NCI-H345 (cell line): ENCODE results near the gene POP7.

ENCODE experiments used
- DNase-seq: peaks from one replicate; lab custom pipeline; 2025; lab: John Stamatoyannopoulos, UW

The POP7 gene

DNA sequence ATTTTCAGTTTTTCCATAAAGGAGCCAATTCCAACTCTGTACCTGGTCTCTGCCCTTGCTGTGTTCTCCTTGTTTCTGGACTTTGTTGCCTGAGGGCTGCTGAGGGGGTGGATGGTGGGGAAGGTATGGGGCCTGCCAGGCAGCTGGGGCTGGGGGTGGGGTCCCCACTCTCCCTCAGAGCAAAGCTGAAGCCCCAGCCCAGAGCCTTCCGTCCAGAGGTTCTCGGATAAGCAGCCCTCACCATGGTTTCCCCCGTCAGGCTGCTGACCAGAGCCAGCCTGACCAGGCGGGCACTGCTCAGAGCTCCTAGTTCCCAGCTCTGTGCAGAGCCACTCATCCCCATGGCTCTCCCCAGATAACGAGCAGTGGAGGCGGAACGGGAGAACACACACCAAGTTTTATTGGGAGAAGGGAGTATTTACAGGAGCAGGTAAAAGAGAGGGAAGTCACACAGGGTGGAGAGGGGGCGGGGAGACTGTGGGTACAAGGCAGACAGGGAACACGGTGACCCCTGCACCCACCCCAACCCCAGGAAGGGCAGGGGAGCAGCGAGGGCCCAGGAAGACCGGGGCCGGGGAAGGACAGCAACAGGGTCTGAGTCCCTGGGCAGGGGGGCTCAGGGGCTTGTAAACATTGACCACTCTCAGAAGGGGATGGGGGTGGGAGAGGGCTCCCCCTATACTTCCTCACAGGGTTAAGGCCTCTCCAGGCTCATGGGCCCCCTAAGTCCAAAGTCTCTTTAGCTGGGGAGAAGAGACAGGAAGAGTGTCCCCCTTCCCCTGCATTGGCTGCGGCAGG, 26.6 kb upstream of the POP7 start:
- DNase-seq = no peak

DNA sequence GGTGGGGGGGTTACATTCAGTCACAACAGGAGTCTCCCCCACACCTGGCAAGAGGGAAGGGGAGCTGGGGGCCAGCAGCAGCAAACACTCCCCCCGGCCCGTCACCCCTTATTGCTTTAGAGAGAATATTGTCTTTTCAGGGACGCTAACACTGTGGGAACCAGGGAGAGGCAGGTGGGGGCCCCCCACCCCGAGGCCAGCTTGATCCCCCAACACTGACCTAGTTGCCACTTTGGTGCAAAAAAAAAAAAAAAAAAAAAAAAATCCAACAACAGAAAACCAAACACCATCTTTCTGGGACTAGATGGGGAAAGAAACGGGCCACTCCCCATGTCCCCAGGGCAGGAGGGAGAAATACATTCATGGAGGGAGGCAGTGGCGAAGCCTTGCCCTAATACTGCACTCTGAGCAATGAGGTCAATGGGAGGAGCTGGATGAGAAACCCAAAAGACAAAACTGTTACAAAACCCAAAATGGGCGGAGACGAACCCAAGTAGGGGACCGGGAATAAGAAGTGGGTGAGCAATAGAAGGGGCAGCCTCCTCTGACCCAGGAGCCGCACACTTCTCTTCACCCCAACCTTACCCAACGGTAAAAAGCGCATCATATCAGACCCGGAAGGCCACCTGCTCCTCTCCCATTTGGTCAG, 25.9 kb upstream of the POP7 start:
- no peak for DNase-seq

DNA sequence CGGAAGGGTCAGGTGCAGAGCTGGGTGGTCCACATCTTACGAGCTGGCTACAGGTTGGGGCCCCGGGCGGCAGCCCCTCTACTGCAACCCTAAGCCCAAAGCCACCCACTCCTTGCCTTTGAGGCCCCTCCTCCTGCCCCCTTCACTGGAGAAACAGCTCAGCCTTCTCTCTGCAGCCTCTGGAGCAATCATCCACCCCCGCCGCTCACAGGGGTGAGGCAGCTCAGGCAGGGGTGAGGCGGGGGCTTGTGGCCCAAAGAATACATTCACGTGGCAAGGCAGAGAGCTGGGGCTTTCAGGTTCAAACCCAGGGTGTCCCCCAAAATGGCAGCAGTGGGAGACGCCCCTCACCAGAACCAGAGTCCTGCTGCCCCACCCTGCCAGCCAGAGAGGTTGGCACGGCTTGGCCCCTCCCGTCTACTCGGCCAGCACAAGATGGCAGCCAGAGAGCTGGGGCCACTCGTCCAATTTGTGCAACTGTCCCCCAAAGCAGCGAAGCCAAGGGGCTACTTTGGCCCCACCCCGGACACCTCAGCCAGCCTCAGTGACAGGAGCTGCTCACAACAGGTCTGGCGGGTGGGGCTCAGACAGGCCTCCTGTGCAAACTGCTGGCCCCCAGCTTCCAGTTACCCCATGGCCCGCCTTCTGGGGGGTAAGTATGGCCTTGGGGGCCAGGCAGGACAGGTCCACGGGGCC, 25.2 kb upstream of the POP7 start:
- no peak for DNase-seq

DNA sequence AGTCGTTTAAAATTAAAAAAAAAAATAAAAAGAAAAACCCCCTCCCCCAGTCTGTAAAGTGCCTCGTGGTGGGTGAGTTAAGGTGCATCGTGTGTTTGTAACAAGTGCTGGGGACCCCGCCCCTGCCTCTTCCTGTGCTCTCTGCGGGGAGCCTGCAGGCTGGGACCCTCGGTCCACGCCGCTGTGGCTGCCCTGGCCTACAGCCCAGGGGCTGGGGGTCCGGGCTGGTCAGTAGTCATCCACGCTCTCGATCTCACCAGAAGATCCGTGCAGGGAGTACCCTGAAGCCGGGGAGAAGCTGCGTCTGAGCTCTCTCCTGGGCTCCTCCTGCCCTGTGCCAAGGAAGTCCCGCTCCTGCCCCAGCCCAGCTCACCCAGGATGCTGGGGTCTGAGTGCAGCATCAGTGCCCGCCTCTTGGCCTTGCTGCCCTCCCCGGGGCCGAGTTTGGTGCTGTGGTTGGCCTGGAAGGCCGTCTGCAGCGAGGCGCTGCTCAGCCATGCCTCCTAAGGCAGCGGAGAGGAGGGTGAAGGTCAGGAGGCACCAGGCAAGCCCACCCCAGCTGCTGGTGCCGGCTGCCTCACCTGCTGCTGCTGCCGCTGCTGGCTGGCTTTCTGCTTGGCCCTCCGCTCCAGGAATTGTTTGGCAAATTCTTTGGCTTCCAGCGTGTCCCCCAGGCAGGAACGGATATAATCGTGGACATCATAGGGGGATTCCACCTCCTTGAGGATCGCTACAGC, 24.3 kb upstream of the POP7 start:
- DNase-seq = no peak

DNA sequence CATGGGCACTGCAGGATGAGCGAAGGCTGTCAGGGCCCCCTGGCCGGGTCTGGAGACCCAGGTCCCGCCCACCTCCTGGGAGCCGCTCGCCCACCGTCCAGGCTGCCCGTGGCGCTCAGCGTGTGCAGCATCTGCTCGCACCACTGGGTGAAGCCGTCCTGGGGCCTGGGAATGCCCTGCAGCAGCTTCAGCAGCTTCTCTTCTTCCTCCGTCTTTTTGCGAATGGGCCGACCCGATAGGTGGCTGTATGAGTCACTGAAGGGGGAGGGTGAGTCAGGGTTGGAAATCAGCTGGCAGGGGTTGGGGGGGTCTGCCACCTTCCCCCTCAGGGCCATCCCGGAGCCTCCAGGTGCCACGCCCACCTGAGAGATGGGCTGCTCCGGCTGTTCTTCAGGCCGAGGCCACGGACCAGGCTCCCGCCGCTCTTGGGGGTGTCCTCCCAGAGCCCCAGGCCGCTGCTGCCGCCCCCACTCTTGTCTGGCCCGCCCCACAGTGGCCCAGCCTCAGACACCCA, 23.6 kb upstream of the POP7 start:
- DNase-seq = no peak

DNA sequence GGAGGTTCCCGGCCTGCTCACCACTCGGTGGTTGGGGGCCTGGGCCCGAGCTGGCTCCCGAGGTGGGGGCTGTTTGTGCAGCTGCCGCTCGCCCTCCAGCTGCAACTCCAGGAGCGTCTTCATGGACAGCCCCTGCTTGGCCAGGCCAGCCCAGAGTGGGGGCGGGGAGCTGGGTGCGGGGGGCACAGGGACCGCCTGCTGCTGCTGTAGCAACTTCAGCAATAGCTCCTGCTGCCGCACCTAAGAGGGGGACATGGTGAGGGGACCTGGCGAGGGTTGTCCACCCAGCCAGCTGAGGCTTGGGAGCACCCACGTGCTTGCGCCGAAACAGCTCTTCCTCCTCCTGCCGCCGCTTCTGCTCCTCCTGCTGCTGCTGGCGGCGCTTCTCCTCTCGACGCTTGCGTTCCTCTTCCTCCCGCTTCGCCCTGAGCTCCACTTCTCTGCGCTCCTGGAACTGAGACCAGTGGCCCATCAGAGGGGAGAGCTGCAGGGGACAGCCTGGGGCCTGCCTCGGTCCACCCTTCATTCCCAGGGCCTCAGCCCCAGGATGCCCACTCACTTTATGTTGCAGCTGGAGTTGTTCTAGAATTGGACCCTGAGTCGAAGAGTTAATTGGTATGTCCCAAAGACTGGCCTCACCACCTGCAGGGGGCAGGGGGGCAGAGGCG, 22.8 kb upstream of the POP7 start:
- DNase-seq = no peak

DNA sequence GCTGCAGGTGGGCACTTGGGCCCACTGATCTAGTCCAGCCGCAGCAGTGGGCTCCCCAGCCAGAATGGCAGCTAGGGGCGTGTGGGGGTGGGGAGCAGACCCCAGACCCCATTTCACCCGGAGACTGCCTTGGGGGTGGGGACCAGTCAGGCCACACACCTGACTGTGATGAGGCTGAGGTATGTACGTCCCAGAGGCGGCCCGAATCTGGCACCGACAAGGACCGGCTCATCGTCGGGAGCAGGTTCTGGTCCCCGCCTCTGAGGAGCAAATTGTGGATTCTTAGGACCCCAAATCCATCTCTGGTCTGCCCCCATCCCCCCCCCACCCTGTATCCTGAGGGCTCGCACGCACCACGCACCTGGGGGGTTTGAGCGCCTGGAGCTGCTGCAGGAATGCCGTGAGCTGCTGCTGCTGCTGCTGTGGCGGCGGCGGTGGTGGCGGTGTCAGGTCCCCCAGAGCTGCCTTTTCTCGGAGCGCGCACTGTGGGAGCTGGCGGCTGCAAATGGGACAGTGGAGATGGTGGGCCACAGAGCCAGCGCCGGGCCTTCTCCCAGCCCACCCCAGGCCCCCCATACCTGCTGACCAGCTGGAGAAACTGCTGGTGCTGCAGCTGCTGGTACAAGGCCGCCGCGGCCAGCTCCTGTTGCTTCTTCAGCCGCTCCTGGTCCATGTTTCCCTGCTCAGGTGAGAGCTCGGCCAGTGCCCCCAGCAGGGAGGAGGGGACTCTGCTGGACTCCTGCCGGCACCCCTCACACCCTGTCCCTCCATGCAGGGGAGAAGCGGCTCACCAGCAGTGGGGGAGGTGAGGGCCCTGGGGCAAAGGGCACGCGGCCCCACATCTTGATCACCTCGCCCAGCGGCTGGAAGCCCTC, 22.0 kb upstream of the POP7 start:
- no peak for DNase-seq

DNA sequence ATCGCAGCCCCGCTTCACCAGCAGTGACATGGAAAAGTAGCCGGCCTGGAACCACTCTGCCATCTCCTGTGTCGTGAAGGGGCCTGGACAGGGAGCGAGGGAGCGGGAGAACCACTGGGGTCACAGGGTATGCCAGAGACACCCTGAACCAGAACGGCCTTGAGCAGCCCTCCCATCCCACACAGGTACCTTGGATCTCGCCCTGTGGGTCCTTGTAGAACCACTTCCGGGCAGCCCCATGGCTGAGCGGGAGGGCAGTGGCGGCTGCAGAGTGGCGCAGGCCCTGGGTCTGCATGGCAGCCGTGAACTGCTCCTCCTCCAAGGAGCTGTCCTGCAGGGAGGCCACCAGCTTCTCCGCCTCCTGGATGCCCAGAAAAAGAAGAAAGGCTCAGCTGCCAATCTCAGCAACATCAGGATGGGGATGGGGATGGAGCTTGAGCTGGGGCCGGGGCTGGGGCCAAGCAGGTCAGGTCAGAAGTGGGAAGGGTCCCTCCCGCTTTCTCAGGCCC, 21.3 kb upstream of the POP7 start:
- DNase-seq = no peak

DNA sequence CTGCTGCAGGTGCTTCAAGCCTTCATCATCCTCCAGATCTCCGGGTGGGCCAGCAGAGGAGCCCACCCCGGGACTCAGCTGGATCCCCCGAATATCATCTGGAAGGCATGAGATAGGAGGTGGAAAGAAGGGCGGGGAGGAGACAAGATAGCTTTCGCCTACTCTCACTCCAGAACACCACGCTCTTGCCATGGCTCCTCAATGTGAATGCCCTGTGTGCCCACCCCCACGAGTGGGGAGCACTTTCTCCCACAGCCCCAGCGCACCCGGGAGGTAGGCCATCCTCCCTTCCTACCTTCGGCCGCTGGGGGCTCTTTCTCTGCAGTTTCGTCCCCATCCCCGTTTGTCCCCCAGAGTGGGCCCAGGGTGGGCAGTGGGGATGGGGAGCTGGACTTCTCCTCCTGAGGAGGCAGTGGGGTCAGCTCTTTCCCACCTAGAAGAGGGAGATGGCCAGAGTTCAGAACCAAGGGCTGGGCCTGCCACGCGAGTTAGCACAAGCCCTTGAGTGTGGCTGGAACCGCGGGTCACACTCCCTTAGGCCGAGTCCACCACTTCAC, 20.8 kb upstream of the POP7 start:
- DNase-seq = no peak

DNA sequence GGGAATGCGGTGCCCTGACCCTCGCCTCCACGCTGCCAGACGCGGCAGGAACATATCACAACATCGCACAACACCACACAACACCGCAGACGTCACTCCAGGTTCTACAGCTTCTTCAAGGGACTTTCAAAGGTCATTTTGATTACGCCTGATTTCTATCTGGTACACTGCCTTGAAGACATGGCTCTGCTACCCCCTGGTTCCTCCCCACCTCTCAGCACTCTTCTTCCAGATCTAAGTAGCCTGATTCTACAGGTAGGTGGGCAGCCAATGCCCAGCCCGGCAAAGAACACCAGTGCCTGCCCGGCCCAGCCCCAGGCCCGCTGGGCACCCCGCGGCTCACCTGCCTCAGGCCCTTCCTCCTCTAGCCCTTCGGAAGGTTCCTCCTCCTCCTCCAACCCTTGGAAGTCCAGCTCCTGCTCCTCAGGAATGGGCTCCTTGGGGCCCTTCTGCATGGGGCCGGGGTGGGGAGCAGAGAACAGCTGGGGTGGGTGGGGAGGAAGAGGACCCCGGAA, 20.2 kb upstream of the POP7 start:
- no peak for DNase-seq

DNA sequence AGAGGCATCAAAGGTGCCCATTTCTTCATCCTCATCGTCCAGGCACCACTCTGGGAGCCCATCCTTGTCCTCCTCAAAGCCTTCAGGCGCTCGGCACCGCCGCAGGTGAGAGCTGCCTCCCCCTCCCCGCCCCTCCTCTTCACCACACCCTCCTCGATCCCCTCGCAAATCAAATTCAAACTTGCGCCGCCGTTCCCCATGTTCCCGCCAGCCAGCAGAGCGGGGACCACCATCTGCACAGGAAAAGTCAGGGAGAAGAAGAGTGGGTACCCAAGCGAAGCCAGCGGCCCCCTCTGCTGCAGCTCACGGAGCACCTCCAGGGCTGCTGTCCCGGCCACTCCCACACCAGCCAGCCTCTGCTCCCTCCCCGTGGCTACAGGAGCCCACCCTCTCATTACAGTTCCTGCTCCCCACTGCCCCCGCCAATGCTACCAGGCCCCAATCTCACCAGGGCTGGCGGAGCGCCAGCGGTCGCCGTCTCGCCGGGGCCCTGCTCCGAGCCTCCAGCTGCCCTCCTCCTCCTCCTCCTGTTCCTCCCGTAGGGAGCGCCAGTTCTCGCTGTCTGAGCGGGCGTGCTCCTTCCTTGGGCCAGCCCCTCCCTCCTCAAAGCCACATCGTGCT, 19.6 kb upstream of the POP7 start:
- DNase-seq = no peak

DNA sequence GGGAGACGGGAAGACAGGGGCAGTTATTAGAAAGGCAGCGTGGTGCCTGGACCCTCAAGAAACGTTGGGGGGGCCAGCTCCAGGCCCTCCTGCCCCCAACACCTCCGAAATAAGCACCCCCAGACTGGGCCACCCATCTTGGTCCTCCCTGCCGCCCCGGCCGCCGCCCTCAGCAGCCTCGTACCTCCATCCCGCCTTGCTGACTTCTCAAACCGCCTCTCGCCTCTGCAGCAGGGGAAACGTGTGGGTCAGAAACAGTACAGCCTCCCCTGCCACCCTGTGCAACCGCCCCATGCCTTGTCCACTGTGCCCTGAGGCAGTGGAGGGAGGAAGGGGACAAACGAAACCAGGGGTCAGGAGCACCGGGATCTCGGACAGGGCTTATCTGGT, 19.1 kb upstream of the POP7 start:
- no peak for DNase-seq

DNA sequence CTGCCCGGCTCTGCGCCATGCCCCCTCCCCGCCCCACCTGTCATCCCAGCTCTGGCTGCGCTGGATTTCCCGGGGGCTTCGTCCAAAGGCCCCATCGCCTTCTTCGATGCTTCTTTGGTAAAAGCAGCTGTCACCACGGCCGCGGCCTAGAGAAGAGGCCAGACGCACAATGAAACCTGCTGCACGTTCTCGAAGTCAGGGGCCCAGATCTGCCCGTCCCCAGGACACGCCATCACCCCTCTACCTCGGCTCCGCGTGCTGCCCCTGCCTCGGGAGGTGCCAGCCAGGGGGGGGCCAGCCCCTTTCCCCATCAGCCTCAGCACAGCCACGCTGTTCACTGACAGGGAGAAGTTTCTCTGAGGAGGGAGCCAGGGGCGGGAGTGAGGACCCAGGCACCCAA, 18.7 kb upstream of the POP7 start:
- DNase-seq = no peak

DNA sequence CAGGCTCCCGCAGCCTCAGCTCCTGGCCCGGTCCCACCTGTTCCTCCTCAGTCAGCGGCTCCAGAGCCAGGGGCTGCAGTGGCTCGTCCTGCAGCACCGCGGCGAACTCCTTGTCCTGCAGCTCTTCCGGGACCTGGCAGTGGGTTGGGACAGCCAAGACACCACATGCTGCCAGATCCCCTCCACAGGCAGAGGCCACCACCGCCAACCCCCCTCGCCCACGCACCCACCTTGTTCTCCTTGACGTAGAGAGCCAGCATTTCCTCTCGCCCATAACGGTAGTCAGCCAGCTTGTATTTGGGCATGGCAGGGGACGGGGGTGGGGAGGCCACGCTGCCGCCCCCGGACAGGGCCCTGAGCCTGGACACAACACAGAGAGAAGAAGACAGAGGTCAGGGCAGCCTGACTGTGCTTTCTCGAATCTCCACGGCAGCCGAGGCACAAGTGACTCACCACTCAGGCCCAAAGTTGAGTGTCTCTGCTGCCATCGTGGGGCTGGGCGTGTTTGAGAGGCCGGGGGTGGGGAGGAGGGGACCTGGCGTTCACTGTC, 18.1 kb upstream of the POP7 start:
- no peak for DNase-seq

DNA sequence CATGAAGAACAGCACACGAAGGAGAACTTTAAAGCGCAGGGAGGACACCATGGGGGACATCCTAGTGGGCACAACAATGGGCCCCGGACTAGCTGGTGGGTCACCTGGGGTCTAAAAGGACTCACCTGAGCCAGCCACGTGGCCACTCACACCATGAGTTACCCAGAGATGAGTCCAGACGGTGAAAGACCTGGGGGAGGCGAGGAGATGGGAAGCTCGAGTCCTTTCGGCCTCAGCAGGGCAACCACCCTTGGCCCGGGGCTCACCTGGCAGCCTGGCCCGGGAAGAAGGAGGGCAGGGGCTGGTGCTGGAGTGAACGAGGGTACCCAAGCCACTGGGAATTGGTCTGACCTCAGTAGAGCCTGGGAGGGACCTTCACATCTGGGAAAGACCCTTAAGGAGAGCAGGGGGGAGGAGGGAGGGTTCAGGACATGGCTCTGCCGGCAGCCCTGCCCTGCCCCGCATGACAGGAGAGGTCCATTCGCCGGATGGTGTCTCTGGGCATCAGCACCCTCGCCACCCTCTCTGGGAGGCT, 17.5 kb upstream of the POP7 start:
- no peak for DNase-seq

DNA sequence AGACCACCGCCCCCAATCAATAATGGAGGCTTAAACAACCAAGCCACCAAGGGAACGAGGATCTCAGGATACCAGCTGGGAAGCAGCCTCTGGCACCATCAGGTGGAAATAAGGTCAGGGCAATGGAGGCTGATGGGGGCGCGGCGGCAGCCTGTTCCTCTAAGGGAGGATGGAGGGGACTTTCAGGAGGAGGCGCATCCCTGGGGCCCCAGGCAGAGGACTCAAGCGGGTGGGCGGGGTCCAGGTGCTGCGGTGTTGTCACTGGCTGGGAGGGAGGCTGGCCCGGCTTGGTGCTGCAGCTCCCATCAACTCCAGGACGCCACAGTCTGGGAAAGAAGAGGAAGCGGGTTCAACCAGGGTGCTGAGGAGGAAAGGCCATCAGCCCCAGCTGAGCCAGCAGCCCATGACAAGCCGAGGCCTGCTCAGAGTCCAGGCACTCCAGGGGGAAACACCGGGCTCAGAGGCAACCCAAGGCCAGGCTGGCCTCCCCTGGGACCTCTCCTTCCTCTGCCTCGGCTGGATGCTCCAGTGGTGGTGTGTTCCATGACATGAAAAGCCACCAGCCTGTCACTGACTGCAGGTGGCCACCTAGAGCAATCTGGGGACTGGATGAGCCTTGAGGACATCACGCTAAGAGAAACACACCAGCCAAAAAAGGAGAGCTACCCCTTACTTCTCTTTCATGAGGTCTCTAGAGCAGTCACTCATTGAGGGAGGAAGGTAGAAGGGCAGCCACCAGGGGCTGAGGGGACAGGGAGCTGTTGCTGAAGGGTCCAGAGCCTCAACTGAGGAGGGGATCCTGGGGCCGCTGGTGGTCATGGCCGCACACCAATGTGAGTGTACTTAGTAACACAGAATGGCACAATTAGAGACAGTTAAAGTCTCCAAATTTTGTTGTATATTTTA, 16.4 kb upstream of the POP7 start:
- no peak for DNase-seq

DNA sequence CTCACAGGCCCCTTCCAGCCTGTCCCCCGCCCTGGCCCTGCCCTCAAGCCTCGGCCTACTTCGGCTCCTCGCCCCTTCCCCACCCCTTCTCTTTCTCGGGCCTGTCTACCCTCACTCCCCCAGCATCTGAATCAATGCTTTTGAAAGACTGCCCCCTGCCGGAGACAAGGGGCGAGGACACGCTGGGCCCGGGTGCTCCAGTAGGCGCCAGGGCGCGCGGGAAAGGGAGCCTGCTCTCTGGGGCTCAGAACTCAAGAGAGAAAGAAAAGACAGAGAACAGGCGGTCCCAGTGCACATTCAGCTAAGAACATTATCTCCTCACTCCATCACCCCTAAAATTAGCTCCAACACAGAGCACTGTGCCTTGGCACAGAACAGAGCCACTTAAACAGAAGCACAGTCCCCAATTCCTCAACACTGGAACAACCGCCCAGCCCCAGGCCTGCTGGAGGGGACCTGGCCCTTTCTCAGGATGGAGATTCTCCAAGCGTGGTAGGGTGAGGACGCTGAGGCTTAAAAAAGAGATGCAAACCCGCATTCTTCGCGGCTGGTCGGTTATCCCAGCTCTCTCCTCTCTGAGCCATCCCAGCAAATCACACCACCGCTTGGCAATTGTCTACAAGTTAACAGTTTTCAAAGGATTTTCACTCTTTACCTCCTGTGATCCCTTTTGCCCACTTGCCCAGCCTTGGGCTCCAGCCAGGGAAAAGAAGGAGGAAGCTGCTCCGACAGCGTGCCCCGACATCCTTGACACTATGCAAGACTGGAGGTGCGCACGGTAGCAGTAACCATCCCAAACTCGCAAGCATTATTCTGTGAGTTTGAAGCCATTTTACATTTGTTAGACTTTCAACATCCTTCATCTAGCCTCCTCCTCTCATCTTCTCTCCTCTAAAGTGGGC, 14.0 kb upstream of the POP7 start:
- peak; percentile 72 for DNase-seq
